ENCODE data around the gene SPOCK3. TPM values are rescaled to one million over a fixed set of nuclear protein-coding genes. Genes with fewer than 3 reads are reported as not detected.

The SPOCK3 gene
- polyA plus RNA-seq, 2 of the 4 experiments (the other 2 are of a cell fraction) = 0.15 to 0.61 TPM

DNA sequence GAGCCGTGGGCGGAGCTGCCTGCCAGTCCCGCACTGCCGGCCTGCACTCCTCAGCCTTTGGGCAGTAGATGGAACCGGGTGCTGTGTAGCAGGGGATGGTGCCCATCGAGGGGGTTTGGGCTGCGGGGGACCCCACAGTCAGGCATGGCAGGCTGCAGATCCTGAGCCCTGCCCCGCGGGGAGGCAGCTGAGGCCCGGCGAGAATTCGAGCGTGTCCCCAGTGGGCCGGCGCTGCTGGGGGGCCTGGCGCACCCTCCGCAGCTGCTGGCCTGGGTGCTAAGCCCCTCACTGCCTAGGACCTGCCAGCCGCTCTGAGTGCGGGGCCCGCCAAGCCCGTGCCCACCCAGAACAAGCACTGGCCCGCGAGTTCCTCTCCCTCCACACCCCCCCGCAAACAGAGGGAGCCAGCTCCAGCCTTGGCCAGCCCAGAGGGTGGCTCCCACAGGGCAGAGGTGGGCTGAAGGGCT is 391.5 kb downstream of the SPOCK3 start:
- Histone ChIP-seq H3K4me1 (no peaks in the 10 kb centered on the region), H3K27ac (no peak overlapping the region), H3K4me2 (no peak overlapping the region), H3K9me3 (no peaks in the 10 kb centered on the region), H3K4me3 (no peak overlapping the region)
- ChIA-PET CTCF (no interaction called here), POLR2A (no interaction called here)
- DNase-seq (ENCODE audit: low read depth in 1 of 2, low spot score in 1 of 2) = no peak
- no peak for FAIRE-seq
- WGBS (ENCODE audit: missing lambda C conversion rate) = no CpG with 5 or more reads among the region's 24 CpGs
- ATAC-seq = no peak
- TF ChIP-seq, protein P1, sequence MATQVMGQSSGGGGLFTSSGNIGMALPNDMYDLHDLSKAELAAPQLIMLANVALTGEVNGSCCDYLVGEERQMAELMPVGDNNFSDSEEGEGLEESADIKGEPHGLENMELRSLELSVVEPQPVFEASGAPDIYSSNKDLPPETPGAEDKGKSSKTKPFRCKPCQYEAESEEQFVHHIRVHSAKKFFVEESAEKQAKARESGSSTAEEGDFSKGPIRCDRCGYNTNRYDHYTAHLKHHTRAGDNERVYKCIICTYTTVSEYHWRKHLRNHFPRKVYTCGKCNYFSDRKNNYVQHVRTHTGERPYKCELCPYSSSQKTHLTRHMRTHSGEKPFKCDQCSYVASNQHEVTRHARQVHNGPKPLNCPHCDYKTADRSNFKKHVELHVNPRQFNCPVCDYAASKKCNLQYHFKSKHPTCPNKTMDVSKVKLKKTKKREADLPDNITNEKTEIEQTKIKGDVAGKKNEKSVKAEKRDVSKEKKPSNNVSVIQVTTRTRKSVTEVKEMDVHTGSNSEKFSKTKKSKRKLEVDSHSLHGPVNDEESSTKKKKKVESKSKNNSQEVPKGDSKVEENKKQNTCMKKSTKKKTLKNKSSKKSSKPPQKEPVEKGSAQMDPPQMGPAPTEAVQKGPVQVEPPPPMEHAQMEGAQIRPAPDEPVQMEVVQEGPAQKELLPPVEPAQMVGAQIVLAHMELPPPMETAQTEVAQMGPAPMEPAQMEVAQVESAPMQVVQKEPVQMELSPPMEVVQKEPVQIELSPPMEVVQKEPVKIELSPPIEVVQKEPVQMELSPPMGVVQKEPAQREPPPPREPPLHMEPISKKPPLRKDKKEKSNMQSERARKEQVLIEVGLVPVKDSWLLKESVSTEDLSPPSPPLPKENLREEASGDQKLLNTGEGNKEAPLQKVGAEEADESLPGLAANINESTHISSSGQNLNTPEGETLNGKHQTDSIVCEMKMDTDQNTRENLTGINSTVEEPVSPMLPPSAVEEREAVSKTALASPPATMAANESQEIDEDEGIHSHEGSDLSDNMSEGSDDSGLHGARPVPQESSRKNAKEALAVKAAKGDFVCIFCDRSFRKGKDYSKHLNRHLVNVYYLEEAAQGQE (IDR thresholded peaks at IDR 0.05) = no peak
- no peak for TF ChIP-seq EP300 (IDR thresholded peaks at IDR 0.05)
- no peak for TF ChIP-seq ZNF302 (CRISPR knock-in tag; IDR thresholded peaks at IDR 0.05)
- TF ChIP-seq SMC3 (IDR thresholded peaks at IDR 0.05) = no peak
- TF ChIP-seq, protein P2, sequence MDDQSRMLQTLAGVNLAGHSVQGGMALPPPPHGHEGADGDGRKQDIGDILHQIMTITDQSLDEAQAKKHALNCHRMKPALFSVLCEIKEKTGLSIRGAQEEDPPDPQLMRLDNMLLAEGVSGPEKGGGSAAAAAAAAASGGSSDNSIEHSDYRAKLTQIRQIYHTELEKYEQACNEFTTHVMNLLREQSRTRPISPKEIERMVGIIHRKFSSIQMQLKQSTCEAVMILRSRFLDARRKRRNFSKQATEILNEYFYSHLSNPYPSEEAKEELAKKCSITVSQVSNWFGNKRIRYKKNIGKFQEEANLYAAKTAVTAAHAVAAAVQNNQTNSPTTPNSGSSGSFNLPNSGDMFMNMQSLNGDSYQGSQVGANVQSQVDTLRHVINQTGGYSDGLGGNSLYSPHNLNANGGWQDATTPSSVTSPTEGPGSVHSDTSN (IDR thresholded peaks at IDR 0.05) = no peak
- TF ChIP-seq, protein P3, sequence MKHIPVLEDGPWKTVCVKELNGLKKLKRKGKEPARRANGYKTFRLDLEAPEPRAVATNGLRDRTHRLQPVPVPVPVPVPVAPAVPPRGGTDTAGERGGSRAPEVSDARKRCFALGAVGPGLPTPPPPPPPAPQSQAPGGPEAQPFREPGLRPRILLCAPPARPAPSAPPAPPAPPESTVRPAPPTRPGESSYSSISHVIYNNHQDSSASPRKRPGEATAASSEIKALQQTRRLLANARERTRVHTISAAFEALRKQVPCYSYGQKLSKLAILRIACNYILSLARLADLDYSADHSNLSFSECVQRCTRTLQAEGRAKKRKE (CRISPR knock-in tag; IDR thresholded peaks at IDR 0.05; ENCODE audit: low read depth) = no peak

DNA sequence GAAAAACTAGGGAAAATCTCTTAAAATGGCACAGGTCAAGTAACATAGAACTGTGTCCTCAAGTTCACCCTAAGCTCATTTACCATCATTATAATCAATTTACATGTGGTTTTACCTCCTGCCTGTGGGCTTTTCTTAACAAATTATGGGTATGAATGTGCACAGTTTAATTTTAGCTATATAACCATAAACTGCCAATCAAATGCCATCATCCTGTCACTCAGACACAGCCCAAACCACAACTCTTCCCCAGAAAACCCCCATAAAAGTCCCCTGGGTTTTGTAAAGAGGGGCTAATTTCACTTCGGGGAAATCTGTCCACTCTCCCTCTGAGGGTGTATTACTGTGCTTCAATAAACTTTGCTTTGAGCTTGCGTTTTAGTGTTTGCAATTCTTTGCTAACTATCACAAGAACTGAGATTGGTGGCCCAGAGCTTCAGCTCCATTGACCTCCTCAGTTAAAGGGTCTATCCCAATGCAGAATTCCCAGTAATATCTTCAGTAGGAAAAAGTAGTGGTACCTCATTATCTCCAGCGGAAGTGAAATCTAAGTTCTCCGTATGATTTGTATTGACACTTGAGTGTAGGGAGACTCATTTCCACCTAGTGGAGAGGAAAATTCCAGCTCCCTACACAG is 394.6 kb downstream of the SPOCK3 start:
- ATAC-seq (no peak), DNase-seq (ENCODE audit: low read depth in 1 of 2, low spot score in 1 of 2) (no peak), FAIRE-seq (no peak)
- no peak for TF ChIP-seq KDM1A (IDR thresholded peaks at IDR 0.05; ENCODE audit: low read depth)
- no peak for TF ChIP-seq HDAC2 (IDR thresholded peaks at IDR 0.05)
- TF ChIP-seq CBX8 (IDR thresholded peaks at IDR 0.05) = no peak
- TF ChIP-seq BHLHE40 (IDR thresholded peaks at IDR 0.05; ENCODE audit: low read depth, low read length) = no peak
- TF ChIP-seq, protein P2 (IDR thresholded peaks at IDR 0.05) = no peak
- TF ChIP-seq NFE2L2 (conservative IDR thresholded peaks at IDR 0.05; ENCODE audit: low read length) = no peak
- Histone ChIP-seq H3K27ac (no peak overlapping the region), H3K9me3 (no peaks in the 10 kb centered on the region), H3K4me3 (no peak overlapping the region), H3K4me1 (no peaks in the 10 kb centered on the region), H3K4me2 (no peak overlapping the region)
- 57% methylated on average over 4 of the region's 4 CpGs for WGBS (ENCODE audit: missing lambda C conversion rate)
- ChIA-PET CTCF (no interaction called here), POLR2A (no interaction called here)

DNA sequence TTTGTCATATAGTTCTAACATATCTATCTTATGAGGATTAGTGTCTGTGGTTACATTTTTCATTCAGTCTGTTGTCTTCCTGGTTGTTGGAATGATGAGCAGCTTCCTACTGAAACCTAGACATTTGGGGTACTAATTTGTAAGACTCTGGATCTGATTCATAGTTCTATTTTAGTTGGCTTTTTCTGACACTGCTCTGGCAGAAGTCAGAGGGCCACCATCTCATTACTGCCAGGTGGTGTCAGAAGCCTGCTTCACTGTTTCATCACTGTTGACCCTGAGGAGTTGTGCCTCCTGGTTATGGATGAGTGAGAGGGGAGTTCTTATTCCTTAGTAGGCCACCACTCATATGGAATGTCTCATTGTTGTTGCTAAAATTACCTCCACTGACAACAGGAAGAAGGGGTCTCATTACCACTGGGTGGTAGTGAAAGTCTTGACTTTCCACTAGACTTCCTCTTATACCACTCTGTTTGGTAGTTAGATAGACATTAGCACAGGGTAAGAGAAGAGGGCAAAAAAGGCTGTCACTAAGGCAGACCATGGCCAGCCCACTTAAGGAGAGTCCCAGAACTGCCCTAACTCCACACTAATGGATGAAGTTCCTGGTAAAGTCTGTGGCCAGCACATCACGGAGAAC is 395.2 kb downstream of the SPOCK3 start:
- Histone ChIP-seq H3K4me3 (no peak overlapping the region), H3K9me3 (no peaks in the 10 kb centered on the region), H3K4me1 (no peaks in the 10 kb centered on the region), H3K27ac (no peak overlapping the region), H3K4me2 (no peak overlapping the region)
- 95% methylated on average over 1 of the region's 1 CpG for WGBS (ENCODE audit: missing lambda C conversion rate)
- no peak for DNase-seq (ENCODE audit: low read depth in 1 of 2, low spot score in 1 of 2)
- POLR2A ChIA-PET = no interaction called here
- no peak for ATAC-seq
- no peak for FAIRE-seq
- CTCF ChIA-PET = interaction anchor here (0.6 kb wide), 1 partner anchor 710 kb away, joined by 3 read pairs; no protein-coding TSS in a partner anchor
- no peak for TF ChIP-seq GATA3 (IDR thresholded peaks at IDR 0.05; ENCODE audit: borderline replicate concordance)
- TF ChIP-seq HOXB5 (CRISPR knock-in tag; IDR thresholded peaks at IDR 0.05) = no peak
- no peak for TF ChIP-seq ZNF302 (CRISPR knock-in tag; IDR thresholded peaks at IDR 0.05)
- TF ChIP-seq NR3C1 (IDR thresholded peaks at IDR 0.05) = no peak
- TF ChIP-seq ZC3H11A (IDR thresholded peaks at IDR 0.05) = no peak
- no peak for TF ChIP-seq MAZ (IDR thresholded peaks at IDR 0.05; ENCODE audit: borderline replicate concordance, low read depth, low read length)
- TF ChIP-seq JUN (IDR thresholded peaks at IDR 0.05) = no peak
- TF ChIP-seq ZSCAN20 (CRISPR knock-in tag; IDR thresholded peaks at IDR 0.05) = no peak
- TF ChIP-seq CEBPB (IDR thresholded peaks at IDR 0.05) = no peak
- TF ChIP-seq, protein P4, sequence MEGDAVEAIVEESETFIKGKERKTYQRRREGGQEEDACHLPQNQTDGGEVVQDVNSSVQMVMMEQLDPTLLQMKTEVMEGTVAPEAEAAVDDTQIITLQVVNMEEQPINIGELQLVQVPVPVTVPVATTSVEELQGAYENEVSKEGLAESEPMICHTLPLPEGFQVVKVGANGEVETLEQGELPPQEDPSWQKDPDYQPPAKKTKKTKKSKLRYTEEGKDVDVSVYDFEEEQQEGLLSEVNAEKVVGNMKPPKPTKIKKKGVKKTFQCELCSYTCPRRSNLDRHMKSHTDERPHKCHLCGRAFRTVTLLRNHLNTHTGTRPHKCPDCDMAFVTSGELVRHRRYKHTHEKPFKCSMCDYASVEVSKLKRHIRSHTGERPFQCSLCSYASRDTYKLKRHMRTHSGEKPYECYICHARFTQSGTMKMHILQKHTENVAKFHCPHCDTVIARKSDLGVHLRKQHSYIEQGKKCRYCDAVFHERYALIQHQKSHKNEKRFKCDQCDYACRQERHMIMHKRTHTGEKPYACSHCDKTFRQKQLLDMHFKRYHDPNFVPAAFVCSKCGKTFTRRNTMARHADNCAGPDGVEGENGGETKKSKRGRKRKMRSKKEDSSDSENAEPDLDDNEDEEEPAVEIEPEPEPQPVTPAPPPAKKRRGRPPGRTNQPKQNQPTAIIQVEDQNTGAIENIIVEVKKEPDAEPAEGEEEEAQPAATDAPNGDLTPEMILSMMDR (IDR thresholded peaks at IDR 0.05) = no peak
- TF ChIP-seq MAFK (IDR thresholded peaks at IDR 0.05; ENCODE audit: partially characterized antibody) = no peak
- no peak for TF ChIP-seq TP53 (CRISPR knock-in tag; IDR thresholded peaks at IDR 0.05)
- no peak for TF ChIP-seq EHMT2 (IDR thresholded peaks at IDR 0.05; ENCODE audit: low read depth)
- no peak for TF ChIP-seq MYC (IDR thresholded peaks at IDR 0.05; ENCODE audit: borderline replicate concordance, low read length)
- no peak for TF ChIP-seq CHD4 (IDR thresholded peaks at IDR 0.05; ENCODE audit: borderline replicate concordance)
- no peak for TF ChIP-seq HEYL (CRISPR knock-in tag; IDR thresholded peaks at IDR 0.05)
